ENCODE data around the gene ETHE1. TPM values are rescaled to one million over a fixed set of nuclear protein-coding genes. Genes with fewer than 3 reads are reported as not detected.

Gene ETHE1
- 10 to 100 TPM; 52.6 to 55.8 TPM for total RNA-seq

- peak within 1 kb of the TSS; percentile 89 for H3K4me3 Mint-ChIP-seq
- H3K27me3 Mint-ChIP-seq = no peaks in the 10 kb centered on the region
- H3K9me3 Mint-ChIP-seq (ENCODE audit: low read depth) = no peaks in the 10 kb centered on the region
- peak; percentile 96 for ATAC-seq
- CTCF ChIA-PET = interaction anchor here (1.0 to 13.4 kb wide), 8 partner anchors 8 to 98 kb away, joined by 3 to 274 read pairs (median 6); partner anchors contain the start of genes IRGQ and ZNF576
- peak; percentile 88 for DNase-seq
- H3K36me3 Mint-ChIP-seq = peaks cover 6% of the 10 kb centered on the region
- peak within 1 kb of the TSS; percentile 93 for H3K27ac Mint-ChIP-seq
- H3K4me1 Mint-ChIP-seq = peaks cover 24% of the 10 kb centered on the region
Measured at GRCh38 chr19:43526884-43527859, at the start of gene ETHE1. TSS of gene ETHE1 (minus strand) at chr19:43527201. CDS start at chr19:43527177, 24 bp downstream.

- CTCF ChIA-PET = interaction anchor here (2.9 to 3.0 kb wide), 2 partner anchors 19 to 21 kb away, joined by 17 to 38 read pairs; partner anchors contain the start of genes IRGQ and ZNF576
- DNase-seq (no peak), ATAC-seq (no peak)
- H3K4me1 Mint-ChIP-seq = peaks cover 48% of the 10 kb centered on the region
- no peaks in the 10 kb centered on the region for H3K27me3 Mint-ChIP-seq
- peak overlapping the region; percentile 63 for H3K27ac Mint-ChIP-seq
- H3K4me3 Mint-ChIP-seq = peak overlapping the region; percentile 95
- peaks cover 5% of the 10 kb centered on the region for H3K36me3 Mint-ChIP-seq
- no peaks in the 10 kb centered on the region for H3K9me3 Mint-ChIP-seq (ENCODE audit: low read depth)
Measured at GRCh38 chr19:43575955-43576878, 49.2 kb upstream of the ETHE1 start.

GRCh38 chr19:43575156-43575950, 48.4 kb upstream of the ETHE1 start, which contains the start of the genes PINLYP and XRCC1:
TSS of gene PINLYP (plus strand) at chr19:43575801. CDS start at chr19:43577192, 1,391 bp downstream.
TSS of gene XRCC1 (minus strand) at chr19:43575527. CDS start at chr19:43575458, 69 bp downstream.
- CTCF ChIA-PET = interaction anchor here (0.7 to 3.0 kb wide), 8 partner anchors 9 to 128 kb away, joined by 3 to 38 read pairs (median 4); partner anchors contain the start of genes IRGQ, ZNF575 and ZNF576
- Mint-ChIP-seq H3K27ac (peak within 1 kb of the TSS; percentile 92), H3K4me3 (peak within 1 kb of the TSS; percentile 95), H3K36me3 (peaks cover 5% of the 10 kb centered on the region), H3K9me3 (ENCODE audit: low read depth) (no peaks in the 10 kb centered on the region), H3K27me3 (no peaks in the 10 kb centered on the region), H3K4me1 (peaks cover 45% of the 10 kb centered on the region)
- DNase-seq (peak; percentile 99), ATAC-seq (peak; percentile 97)

GRCh38 chr19:43574424-43575155, 47.6 kb upstream of the ETHE1 start:
- Mint-ChIP-seq H3K9me3 (ENCODE audit: low read depth) (no peaks in the 10 kb centered on the region), H3K36me3 (peaks cover 5% of the 10 kb centered on the region), H3K4me3 (peak overlapping the region; percentile 95), H3K4me1 (peaks cover 43% of the 10 kb centered on the region), H3K27ac (peak overlapping the region; percentile 92), H3K27me3 (no peaks in the 10 kb centered on the region)
- no peak for DNase-seq
- CTCF ChIA-PET = interaction anchor here (0.7 to 3.0 kb wide), 10 partner anchors 10 to 128 kb away, joined by 3 to 38 read pairs (median 3); partner anchors contain the start of genes IRGQ, ZNF575 and ZNF576
- no peak for ATAC-seq

GRCh38 chr19:43572171-43572588, 45.2 kb upstream of the ETHE1 start:
- Mint-ChIP-seq H3K9me3 (ENCODE audit: low read depth) (no peaks in the 10 kb centered on the region), H3K27ac (no peak overlapping the region), H3K4me1 (peaks cover 33% of the 10 kb centered on the region), H3K4me3 (no peak overlapping the region), H3K27me3 (no peaks in the 10 kb centered on the region), H3K36me3 (peaks cover 3% of the 10 kb centered on the region)
- DNase-seq (no peak), ATAC-seq (no peak)
- CTCF ChIA-PET = interaction anchor here (2.0 kb wide), 1 partner anchor 22 kb away, joined by 9 read pairs; no protein-coding TSS in a partner anchor

- DNase-seq = no peak
- no peaks in the 10 kb centered on the region for H3K9me3 Mint-ChIP-seq (ENCODE audit: low read depth)
Measured at GRCh38 chr19:43570174-43570791, 43.3 kb upstream of the ETHE1 start.

GRCh38 chr19:43569657-43570056, 42.7 kb upstream of the ETHE1 start:
- ATAC-seq = no peak
- H3K27me3 Mint-ChIP-seq = no peaks in the 10 kb centered on the region
- no peak for DNase-seq
- CTCF ChIA-PET = interaction anchor here (0.9 to 1.3 kb wide), 2 partner anchors 33 to 123 kb away, joined by 3 read pairs; no protein-coding TSS in a partner anchor
- H3K27ac Mint-ChIP-seq = no peak overlapping the region
- H3K4me3 Mint-ChIP-seq = no peak overlapping the region
- no peaks in the 10 kb centered on the region for H3K9me3 Mint-ChIP-seq (ENCODE audit: low read depth)
- H3K4me1 Mint-ChIP-seq = peaks cover 17% of the 10 kb centered on the region
- H3K36me3 Mint-ChIP-seq = peaks cover 5% of the 10 kb centered on the region

More at GRCh38 chr19:43570174-43570791, 43.3 kb upstream of the ETHE1 start:
- H3K4me1 Mint-ChIP-seq = peaks cover 23% of the 10 kb centered on the region
- ATAC-seq = no peak
- peak overlapping the region; percentile 48 for H3K27ac Mint-ChIP-seq
- no peak overlapping the region for H3K4me3 Mint-ChIP-seq
- H3K36me3 Mint-ChIP-seq = peaks cover 5% of the 10 kb centered on the region
- CTCF ChIA-PET = no interaction called here
- H3K27me3 Mint-ChIP-seq = no peaks in the 10 kb centered on the region

- H3K9me3 Mint-ChIP-seq (ENCODE audit: low read depth) = no peaks in the 10 kb centered on the region
- H3K36me3 Mint-ChIP-seq = peaks cover 22% of the 10 kb centered on the region
- CTCF ChIA-PET = interaction anchor here (0.8 to 5.5 kb wide), 5 partner anchors 9 to 104 kb away, joined by 3 to 22 read pairs (median 3); partner anchors contain the start of genes IRGQ and ZNF576
- DNase-seq (no peak), ATAC-seq (no peak)
- no peak overlapping the region for H3K27ac Mint-ChIP-seq
- H3K4me3 Mint-ChIP-seq = no peak overlapping the region
- peaks cover 37% of the 10 kb centered on the region for H3K4me1 Mint-ChIP-seq
- H3K27me3 Mint-ChIP-seq = no peaks in the 10 kb centered on the region
Measured at GRCh38 chr19:43564800-43565199, 37.8 kb upstream of the ETHE1 start.

- peak overlapping the region; percentile 92 for H3K27ac Mint-ChIP-seq
- H3K36me3 Mint-ChIP-seq = peaks cover 23% of the 10 kb centered on the region
- CTCF ChIA-PET = interaction anchor here (0.6 to 5.5 kb wide), 3 partner anchors 8 to 1407 kb away, joined by 3 to 22 read pairs (median 3); no protein-coding TSS in a partner anchor
- H3K9me3 Mint-ChIP-seq (ENCODE audit: low read depth) = no peaks in the 10 kb centered on the region
- no peaks in the 10 kb centered on the region for H3K27me3 Mint-ChIP-seq
- no peak overlapping the region for H3K4me3 Mint-ChIP-seq
- peaks cover 37% of the 10 kb centered on the region for H3K4me1 Mint-ChIP-seq
- DNase-seq (no peak), ATAC-seq (no peak)
Measured at GRCh38 chr19:43563816-43564457, 36.9 kb upstream of the ETHE1 start.

- peak; percentile 91 for DNase-seq
- Mint-ChIP-seq H3K4me3 (peak overlapping the region; percentile 33), H3K9me3 (ENCODE audit: low read depth) (no peaks in the 10 kb centered on the region), H3K27ac (peak overlapping the region; percentile 92), H3K4me1 (peaks cover 37% of the 10 kb centered on the region), H3K27me3 (no peaks in the 10 kb centered on the region), H3K36me3 (peaks cover 24% of the 10 kb centered on the region)
- ATAC-seq = peak; percentile 90
- CTCF ChIA-PET = interaction anchor here (0.6 to 5.5 kb wide), 5 partner anchors 7 to 45 kb away, joined by 3 to 23 read pairs (median 3); partner anchors contain the start of gene IRGQ
Measured at GRCh38 chr19:43562698-43563241, 35.8 kb upstream of the ETHE1 start.
